GM21619 (cell line): Measurements from ENCODE around the gene ABCB11.
"Not testable (repeated sequence)": the region's sequence is repeated elsewhere in the genome, so short reads cannot be mapped to it uniquely, and the experiment has no call there.

ENCODE experiments used
- ATAC-seq: cut with Tn5 transposase; IDR thresholded peaks from one replicate; pipeline ENCODE4 v1.9.1; 2021; ENCODE audit not compliant: unreplicated experiment

ABCB11 gene

DNA sequence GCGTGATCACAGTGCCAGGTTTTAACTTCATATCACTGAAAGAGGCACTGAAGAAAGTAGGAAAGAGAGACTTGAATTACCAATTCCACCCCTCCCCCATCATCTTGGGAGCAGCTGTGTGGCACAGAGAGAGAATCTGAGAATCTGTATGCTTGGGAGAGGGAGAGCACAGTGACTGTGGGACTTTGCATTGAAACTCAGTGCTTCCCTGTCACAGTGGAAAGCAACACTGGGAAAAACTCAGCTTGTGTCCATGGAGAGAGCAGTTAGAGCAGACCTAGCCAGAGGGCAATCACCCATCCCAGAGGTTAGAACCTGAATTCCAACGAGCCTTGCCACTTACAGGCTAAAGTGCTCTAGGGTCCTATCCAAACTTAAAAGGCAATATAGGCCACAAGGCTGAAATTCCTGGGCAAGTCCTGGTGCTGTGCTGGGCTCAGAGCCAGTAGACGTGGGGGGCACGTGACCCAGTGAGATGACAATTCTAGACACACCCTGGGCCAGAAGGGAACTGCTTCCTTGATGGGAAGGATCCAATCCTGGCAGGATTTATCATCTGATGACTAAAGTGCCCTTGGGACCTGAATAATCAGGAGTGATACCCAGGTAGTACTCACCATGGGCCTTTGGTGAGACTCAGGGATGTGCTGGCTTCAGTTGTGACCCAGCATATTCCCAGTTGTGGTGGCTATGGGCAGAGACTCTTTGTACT, 15.5 kb upstream of the ABCB11 start:
- no peak for ATAC-seq

DNA sequence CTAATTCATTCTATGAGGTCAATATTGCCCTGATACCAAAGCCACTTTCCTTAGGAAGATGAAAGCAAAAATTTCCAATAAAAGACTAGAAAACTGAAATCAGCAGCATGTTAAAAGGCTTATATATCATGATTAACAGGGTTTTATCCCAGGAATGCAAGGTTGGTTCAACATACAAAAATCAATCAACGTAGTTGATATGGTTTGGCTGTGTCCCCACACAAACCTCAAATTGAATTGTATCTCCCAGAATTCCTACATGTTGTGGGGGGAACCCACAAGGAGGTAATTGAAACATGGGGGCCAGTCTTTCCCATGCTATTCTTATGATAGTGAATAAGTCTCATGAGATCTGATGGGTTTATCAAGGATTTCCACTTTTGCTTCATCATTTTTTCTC, 11.7 kb upstream of the ABCB11 start:
- ATAC-seq, result no peak

DNA sequence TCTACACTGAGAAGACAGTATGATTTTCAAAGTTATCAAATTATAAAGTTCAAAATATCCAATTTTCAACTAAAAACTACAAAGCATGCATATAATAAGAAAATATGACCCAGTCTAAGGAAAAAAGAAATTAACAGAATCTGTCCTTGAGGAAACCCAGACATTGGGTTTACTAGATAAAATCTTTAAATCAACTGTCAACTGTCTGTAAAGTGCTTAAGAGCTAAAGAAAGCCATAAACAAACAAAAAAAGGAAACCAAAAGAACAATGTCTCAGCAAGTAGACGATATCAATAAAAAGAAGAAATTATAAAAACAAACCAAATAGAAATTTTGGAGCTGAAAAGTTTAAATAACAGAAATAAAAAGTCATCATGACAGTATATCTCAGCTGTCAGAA, 10.5 kb upstream of the ABCB11 start:
- no peak for ATAC-seq

DNA sequence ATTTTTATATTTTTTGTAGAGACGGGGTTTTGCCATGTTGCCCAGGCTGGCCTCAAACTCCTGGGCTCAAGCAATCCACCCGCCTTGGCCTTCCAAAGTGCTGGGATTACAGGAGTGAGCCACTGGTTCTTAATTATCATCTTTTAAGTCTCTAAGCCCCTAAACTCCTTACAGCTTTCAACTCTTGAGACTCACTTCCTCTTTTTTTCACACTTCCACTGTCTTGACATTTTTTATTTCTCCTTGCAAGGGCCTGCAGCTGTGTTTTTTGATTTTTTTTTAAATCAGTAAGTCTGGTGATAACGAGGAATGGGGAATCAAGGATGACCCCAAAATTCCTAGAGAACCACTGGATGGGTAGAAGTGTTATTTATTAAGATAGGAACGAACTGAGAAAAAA, 8.6 kb upstream of the ABCB11 start:
- ATAC-seq, result no peak

DNA sequence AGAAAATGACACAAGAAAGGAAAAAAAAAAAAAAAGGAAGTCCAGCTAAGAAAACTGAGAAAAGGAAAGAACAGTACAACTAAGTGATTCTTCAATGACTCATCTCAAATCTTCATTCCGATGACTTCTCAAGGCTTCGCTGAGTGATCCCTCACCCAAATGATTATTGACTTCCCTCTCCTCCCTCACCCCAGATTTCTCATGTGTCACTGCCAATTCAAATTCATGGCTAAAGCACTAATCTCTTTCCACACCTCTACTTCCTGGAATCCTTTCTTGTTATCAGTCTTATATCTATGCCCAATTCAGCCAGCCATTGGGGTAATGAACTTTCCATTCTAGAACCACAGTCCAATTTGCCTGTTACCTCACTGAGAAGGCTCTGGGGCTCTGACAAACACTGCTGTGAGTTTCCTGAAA, 7.2 kb upstream of the ABCB11 start:
- peak; percentile 69 for ATAC-seq

DNA sequence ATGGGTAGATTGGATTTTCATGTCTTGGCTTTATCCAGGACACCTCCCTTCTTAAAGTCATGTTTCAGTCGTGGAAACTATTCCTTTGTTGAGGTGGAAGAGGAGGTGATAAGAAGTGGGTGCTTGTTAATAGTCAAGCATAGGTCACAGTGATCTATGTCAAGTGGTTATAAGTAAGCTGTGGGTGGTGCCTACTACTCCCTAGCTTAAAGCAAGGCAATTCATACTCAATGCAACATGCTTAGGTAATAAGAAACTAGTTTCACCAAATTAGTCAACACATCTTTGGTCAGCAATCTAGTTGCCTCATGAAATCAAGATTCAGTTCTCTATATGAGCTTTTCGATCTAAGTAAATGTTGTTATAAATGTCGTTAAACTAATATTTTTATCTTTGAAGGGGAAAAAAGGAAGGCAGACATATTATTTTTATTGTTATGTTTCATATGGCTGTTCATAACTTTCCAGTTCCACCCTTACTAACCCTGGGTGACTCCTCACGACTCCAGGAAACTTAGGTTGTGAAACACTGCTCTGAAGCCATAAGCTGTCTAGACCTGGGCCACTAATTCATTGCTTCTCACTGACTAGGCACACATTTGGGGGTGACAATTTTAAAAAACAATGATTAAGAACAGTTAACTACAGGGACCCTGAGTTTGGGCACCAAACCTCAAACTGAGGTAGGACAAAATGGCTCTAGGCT, 5.8 kb upstream of the ABCB11 start:
- ATAC-seq, result peak; percentile 66

DNA sequence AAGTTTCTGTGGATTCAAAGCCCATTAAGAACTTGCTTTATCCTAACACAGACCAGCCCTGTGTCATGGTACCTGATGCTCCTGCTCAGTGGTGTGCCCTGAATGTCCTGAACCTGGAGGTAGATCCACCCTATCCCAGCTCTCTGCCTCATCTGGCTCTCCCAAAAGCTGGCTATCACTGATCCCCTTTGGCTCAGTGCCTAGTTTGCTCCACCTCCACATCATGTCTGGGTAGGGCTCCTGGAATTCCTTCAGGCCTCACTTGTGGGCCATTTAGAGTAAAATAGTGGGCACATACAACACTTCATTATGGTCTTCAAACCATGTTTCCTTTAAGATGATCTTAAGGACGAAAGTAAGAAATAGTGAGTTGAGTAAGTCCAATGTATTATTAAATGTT, 4.8 kb upstream of the ABCB11 start:
- ATAC-seq, result no peak

DNA sequence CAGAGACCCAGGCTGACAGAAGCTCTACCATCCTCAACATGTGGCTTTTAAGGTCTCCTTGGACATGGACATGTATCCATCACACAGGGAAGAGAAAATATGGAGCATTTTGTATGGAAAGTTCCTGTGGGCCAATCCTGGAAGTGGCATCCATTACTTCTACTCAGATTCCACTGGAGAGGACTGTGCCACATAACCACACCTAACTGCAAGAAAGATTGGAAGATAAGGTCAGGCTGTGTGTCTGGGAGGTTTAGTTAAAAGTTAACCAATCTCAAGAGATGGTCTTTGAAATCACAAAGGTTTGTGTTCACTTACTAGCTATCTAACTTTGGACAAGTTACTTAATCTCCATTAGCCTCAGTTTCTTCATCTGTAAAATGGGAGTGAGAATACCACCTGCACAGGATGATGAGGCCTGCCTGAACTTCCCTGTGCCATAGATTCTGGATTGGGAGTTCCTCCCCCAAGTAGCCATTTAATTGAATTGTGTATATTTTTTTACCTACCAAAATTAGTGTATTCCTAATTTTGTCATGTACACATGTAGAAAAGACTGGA, 3.9 kb upstream of the ABCB11 start:
- ATAC-seq, result no peak

DNA sequence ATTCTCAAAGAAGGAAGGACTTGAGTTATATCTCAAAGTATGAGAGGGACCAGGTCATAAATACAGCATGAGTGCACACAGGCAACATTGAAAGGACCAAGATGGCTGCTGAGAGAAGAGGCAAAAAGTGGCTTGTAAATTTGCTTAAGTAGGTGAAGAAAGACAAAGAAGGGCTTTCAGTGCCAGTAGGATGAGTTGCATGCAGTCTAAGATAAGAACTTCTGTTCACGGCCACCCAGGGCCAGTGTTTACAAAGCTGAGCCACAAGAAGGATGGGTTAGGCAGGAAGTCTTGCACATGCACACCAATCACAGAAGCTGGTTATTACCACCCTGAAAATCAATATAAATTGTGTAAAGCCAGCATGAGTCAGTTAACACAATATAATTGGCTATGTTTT, 3.1 kb upstream of the ABCB11 start:
- no peak for ATAC-seq

DNA sequence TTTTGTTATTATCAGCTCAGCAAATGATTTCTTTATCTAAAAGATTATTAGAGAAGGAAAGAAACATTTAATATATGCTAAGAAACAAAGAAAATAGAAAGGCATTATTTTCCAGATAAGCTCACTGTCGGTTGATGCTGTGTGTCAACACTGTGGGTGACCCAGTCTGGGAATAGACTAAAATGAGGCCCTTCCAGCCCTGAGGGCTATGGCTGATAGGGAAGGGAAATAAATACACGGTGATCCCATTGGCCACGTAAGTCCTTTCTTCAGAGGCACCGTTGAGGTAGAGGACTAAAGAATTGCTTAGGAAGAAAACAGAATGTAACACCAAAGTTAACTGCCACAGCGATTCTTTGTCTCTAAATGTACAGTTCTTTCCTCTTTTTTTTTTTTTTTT, 1.8 kb downstream of the ABCB11 start:
- ATAC-seq, result no peak

DNA sequence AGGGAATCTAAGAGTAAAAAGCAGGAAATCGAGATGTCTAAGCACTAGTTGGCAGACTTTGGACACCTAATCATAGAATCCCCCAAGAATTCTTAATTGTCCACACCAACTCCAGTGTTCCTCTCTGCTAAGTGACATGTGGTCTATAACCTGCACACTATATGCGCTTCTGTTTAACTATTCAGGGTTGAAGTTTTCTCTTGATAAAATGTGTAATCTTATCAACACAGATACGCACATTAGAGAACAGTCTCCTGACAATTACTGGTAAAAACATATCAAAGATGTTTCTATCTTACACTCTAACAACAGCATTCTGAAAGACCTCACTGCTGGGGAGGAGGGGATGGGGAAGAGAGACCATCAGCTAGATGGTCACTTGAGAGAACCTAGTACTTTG, 3.9 kb downstream of the ABCB11 start:
- no peak for ATAC-seq

DNA sequence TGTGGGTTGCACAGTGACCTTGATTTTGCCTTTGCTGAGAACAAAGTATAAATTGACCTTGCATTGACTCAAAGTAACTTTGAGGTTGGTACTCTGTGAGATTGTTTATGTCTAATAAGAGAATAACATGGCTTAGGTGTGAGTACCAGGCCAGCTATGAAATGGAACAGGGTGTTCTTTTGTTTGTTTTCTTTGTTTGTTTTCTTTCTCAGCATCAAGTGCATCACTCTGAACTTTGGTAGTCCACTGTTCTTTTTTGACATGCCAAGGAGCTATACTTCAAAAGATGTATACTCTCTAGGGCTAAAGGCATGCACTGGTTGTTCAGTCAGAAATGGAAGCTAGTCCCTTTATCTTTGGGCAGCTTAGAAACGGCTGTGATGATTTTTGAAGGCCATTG, 5.1 kb downstream of the ABCB11 start:
- no peak for ATAC-seq

DNA sequence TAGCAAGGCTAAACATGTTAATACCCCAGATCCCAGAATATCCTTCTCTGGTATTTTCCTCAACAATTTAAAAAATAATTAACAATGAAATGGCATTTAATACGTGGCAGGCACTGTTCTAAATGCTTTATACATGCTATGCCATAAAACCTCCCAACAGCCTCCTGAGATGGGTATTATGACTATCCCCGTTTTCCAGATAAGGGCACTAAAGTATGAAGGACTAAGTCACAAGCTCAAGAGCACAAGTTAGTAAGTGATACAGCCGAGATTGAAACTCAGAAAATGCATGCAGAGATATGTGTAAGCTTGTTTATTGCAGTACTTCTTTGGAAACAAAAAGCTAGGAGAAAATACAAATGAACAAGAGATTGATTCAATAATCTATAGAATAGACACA, 8.0 kb downstream of the ABCB11 start:
- ATAC-seq, result no peak

DNA sequence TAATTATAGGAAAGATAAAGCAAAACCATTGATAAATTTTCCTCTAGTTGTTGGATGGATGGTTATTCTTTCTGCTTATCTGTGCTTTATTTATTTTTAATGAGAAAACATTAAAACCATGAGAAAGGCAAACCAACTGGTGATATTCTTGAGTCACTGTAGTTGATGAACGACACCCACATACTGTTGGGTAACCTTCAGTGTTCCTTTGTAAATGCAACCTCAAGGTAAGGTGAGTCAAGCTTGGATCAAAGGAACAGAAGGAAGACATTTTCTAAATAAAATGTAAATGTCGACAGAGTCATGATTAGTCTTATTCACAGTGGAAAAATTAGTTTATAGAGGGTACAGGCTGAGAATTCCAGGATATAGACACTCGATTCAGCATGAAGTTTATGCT, 12.7 kb downstream of the ABCB11 start:
- ATAC-seq, result no peak

DNA sequence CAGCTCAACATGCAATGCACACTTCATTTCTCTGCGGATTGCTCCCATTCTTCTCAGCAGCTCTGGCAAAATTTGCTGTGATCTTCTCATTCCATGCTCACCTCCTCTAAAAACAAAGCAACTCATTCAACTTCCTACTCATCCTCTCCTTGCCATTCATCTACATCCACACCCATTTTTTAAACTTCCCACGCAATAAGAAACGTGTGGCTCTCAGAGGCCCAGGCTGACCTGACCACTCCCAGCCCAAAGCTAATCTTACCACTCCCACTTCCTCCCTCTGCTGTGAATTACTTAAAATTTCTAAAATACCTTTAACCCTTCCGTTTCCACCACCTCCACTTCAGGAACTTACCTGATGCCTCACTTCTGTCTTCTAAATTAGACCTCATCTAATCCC, 15.2 kb downstream of the ABCB11 start:
- ATAC-seq, result no peak

DNA sequence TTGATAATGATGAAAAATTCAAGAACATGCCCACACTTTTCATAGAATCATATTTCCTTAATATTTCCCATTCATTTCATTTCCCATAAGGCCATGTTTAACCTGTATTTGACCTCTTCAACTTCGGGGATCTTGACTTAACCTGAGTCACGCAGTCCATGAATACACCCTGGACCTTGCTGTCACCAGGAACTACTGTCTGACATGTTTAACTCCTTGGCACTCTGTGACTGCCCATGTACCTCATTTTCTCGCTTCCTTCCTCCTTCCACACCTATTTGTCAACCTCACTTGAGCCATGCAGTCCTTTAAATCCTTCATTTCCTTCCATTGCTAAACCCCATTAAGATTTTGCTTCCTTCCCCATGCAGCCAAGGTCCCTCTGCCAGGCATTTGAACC, 16.3 kb downstream of the ABCB11 start:
- no peak for ATAC-seq

DNA sequence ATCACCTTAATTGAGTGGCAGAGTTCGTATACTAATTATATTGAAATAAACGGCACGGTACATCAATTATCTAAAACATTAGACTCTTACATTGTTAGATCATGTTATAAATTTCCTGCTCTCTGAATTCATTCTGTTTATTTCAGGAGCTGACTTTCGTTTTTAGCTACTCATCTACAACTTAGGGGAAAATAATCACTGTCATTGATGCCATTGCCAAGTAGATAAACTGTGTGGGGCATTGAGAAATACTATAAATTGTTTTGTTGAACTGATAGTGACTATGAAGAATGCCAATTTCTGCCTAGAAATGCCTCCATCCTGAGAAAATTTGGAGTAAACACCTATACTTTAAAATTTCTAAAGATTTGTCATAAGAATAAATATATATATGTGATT, 17.5 kb downstream of the ABCB11 start:
- no peak for ATAC-seq

DNA sequence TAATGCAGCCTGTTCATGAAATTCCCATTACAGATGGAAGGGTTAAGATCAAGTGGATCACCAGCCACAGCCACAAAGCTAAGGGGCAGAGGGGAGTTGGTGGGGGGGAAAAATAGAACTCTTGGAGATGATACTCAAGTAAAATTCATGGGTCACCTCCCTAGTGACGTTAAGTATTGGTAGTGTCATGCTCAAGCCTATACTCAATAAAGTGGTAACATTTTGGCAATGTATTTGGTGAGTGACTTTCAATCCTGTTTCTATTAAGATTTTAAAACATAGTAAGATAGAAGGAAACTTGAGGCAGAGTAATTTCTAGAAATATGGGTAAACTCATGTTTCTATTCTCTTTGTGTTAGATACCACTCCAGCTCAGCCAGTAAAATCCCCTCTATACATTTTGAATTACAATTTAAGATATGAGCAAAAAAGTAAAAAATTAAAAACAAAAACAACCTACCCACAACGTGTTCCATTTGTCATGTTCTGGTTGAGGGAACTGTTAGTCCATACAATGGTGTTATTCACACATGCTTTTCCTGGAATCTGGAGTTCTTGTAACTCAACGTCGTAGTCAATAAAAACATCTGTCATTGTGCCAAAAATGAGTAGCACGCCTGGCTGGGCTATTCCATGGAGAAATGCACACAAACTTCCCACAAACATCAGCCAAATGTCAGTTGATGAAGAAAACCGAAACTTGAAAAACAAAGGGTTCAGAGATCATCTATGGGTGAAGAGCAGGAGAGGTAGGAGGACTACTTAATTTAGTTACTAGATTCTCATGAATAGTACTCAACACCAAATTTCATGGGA, 18.1 kb downstream of the ABCB11 start:
- no peak for ATAC-seq

DNA sequence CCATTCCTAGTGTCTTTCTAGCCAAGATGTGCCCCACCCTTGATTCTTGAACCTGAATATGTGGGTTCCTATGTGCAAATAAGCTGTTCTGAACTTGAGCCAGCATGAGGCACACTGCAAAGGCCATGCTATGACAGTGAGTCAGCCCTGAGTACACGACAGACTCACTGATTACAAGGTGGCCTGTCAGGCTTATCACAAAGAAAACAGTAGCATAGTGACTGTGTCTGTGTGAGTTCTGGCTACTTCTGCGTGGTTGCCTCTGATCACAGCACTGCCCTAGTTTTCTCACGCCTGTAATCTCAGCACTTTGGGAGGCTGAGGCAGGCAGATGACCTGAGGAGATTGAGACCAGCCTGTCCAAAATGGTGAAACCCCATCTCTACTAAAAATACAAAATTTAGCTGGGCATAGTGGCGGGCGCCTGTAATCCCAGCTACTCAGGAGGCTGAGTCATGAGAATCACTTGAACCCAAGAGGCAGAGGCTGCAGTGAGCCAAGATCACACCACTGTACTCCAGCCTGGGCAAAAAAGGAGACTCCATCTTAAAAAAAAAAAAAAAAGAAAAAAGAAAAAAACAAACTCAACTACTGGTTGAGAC, 18.8 kb downstream of the ABCB11 start:
- ATAC-seq, result not testable (repeated sequence)

DNA sequence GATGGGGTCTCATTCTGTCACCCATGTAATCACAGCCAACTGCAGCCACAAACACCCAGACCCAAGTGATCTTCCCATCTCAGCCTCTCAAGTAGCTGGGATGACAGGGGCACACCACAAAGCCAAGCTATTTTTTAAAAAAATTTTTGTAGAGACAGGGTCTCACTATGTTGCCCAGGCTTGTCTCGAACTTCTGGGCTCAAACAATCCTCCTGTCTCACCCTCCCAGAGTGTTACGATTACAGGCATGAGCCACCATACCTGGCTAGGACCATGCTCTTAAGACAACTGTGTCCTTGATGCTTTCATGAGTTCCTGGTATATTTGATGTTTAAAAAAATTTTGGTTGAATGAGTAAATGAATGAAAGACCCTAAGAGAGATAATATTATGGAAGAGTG, 19.4 kb downstream of the ABCB11 start:
- ATAC-seq, result no peak
